GM18507 (cell line): ENCODE results near the gene TCF21.
"Not testable (repeated sequence)": the region's sequence is repeated elsewhere in the genome, so short reads cannot be mapped to it uniquely, and the experiment has no call there.

Experiments
- DNase-seq: peaks from one replicate; pipeline ENCODE4 v3.0.0; 2011; ENCODE audit warnings: low read depth; ENCODE audit not compliant: insufficient read length; ENCODE audit errors: extremely low spot score
- FAIRE-seq: peaks from 2 replicates; lab custom pipeline; 2011; peaks lifted over from hg19 to GRCh38; lab: Jason Lieb, UNC

The TCF21 gene

DNA sequence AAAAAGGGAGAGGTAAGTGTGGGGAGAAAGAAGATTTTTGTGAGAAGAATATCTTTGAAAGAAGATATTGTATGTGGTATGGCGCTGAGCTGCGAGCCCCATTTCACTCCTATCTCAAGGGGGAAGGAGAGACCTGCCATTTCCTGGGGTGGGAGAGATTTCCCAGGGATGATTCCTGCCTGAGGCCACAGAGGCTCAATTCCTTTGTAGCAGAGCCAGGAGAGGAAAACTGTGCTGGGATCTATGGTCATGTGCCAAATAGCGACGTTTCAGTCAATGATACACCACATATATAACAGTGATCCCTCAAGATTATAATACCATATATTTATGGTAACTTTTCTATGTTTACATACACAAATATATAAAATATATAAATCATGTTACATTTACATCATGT, 28.9 kb downstream of the TCF21 start:
- DNase-seq (no peak), FAIRE-seq (no peak)

DNA sequence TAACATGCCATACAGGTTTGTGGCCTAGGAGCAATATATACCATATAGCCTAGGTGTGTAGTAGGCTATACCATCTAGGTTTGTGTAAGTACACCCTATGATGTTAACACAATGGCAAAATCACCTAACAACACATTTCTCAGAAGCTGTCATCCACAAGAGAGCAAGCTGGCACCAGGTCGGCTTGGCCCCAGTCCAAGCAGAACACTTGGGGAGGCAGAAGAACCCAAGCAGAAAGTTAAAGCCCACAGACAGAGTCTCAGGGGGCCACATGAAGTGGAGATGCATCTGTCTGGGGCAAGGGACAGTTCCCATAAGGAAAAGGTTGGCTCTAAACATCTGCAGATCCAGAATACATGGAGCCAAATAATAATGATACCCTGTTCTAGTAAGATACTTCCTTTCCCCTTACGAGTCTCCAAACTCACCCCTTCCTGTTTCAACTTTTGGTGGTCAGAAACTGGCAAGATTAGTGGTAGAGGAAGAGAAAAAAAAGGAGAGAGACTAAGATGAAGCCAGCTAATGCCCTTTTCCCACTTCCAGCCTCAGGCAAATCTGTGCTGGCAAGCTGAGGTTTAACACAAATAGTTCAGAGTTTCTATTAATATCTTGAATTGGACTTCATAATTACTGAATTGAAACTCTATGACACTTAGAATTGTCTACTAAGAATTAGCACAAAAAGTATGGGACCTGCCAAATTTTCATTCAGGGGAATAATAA, 29.5 kb downstream of the TCF21 start:
- no peak for DNase-seq
- FAIRE-seq = no peak

GRCh38 chr6:133919362-133919761, 30.4 kb downstream of the TCF21 start:
- DNase-seq (no peak), FAIRE-seq (no peak)

DNA sequence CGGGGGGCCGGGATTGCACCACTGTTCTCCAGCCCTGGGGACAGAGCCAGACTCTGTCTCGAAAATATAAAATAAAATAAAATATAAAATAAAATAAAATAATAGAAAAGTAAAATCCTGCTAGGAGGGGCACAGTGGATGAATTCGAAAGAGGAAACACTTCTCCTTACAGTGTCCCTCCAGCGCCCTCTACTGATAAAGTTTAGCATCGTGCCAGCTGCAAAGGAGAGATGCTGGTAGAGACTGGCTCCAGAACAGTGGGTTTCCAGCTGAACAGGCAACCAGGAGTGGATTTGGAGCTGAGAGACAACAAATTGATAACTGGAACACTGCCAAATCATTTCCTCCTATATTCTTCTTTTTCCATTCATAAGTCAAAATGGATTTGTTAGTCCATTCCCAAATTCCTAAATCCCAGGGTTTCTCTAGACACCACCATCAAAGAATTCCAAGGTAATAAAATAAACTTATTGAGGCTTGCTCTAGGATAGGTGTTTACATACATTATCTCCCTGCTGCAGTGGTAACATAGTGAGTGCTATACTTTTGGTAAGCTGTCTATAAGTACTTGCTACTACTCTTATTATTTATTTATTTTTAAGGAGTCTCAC, 32.4 kb downstream of the TCF21 start:
- peak; percentile 70 for FAIRE-seq

GRCh38 chr6:133923938-133924593, 35.2 kb downstream of the TCF21 start:
- FAIRE-seq (peak; percentile 93), DNase-seq (peak; percentile 20)

More for the DNA sequence above, 32.4 kb downstream of the TCF21 start:
- DNase-seq = peak; percentile 30

GRCh38 chr6:133931221-133931620, 42.3 kb downstream of the TCF21 start:
- FAIRE-seq, DNase-seq: not testable (repeated sequence)

DNA sequence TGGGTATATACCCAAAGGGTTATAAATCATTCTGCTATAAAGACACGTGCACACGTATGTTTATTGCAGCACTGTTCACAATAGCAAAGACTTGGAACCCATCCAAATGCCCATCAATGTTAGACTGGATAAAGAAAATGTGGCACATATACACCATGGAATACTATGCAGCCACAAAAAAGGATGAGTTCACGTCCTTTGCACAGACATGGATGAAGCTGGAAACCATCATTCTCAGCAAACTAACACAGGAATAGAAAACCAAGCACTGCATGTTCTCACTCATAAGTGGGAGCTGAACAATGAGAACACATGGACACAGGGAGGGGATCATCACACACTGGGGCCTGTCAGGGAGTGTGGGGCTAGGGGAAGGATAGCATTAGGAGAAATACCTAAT, 47.4 kb downstream of the TCF21 start:
- not testable (repeated sequence) for DNase-seq, FAIRE-seq

- no peak for DNase-seq
- FAIRE-seq = no peak
These were observed 49.0 kb downstream of the TCF21 start for GRCh38 chr6:133937909-133938308.

DNA sequence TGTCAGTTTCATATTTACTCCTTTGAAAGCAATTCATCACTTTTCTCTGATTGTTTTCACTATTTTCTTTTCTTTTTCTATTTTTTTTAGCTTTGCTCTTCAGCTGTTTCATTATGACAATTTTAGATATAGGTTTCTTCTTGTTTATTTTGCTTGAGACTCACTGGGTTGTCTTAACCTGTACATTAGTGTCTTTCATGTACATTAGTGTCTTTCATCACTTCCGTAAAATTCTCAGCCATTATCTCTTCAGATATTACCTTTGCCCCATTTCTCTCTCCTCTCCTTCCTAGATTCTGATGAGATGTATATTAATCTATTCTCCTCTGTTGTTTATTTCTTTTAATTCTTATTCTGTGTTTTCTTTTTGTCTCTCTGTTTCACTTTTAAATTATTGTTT, 49.6 kb downstream of the TCF21 start:
- DNase-seq (no peak), FAIRE-seq (no peak)

GRCh38 chr6:133939778-133940667, 51.1 kb downstream of the TCF21 start:
- no peak for FAIRE-seq
- DNase-seq = no peak
